PFSK-1 (cell line): Measurements from ENCODE around the gene KPNA3.

Experiments used
- POLR2AphosphoS5 ChIP-seq: IDR thresholded peaks from 2 replicates; pipeline ENCODE4 v1.6.1; 2012; ENCODE audit warnings: low read depth, mild to moderate bottlenecking, control low read depth, low read length, moderate library complexity
- REST ChIP-seq, 2 experiments: IDR thresholded peaks; 2 replicates each; pipeline versions ENCODE4 v1.6.1 to v1.8.0; 2011 to 2012; ENCODE audit warnings: low read depth in 2 of 2, low read length in 2 of 2, control low read depth in 1 of 2, inconsistent platforms in 1 of 2, mild to moderate bottlenecking in 1 of 2, moderate library complexity in 1 of 2; ENCODE audit not compliant: insufficient read depth in 1 of 2
- TAF1 ChIP-seq: IDR thresholded peaks from 2 replicates; pipeline ENCODE4 v1.6.1; 2012; ENCODE audit warnings: low read length, control low read depth, borderline replicate concordance; ENCODE audit not compliant: insufficient read depth

GRCh38 chr13:49836516-49836915 is 44.0 kb upstream of the KPNA3 start:
- TF ChIP-seq TAF1 (no peak), POLR2AphosphoS5 (no peak), REST (IDR thresholded peaks at IDR 0.05; ENCODE audit: insufficient read depth in 1 of 2, low read depth in 2 of 2, low read length in 2 of 2) (no peak)
